ENCODE results near the gene TTC28.
"Not testable (repeated sequence)": the region's sequence is repeated elsewhere in the genome, so short reads cannot be mapped to it uniquely, and the experiment has no call there.

Gene TTC28

GRCh38 chr22:28474330-28474729, 205.3 kb downstream of the TTC28 start:
- no peak for DNase-seq (ENCODE audit: low read depth)
- TF ChIP-seq MYC (IDR thresholded peaks at IDR 0.05; ENCODE audit: low read depth, low read length): no peak
- TF ChIP-seq POLR2A (IDR thresholded peaks at IDR 0.05; ENCODE audit: extremely low read depth, insufficient read length): no peak
- no peak for TF ChIP-seq CTCF (IDR thresholded peaks at IDR 0.05; ENCODE audit: low read depth, low read length)
- TF ChIP-seq MAX (IDR thresholded peaks at IDR 0.05; ENCODE audit: low read depth, low read length): no peak
- H3K4me3 ChIP-seq (ENCODE audit: low read depth, low read length): no peak overlapping the region

GRCh38 chr22:28473258-28473657, 206.4 kb downstream of the TTC28 start:
- TF ChIP-seq POLR2A (IDR thresholded peaks at IDR 0.05; ENCODE audit: extremely low read depth, insufficient read length) (no peak), MYC (IDR thresholded peaks at IDR 0.05; ENCODE audit: low read depth, low read length) (no peak), MAX (IDR thresholded peaks at IDR 0.05; ENCODE audit: low read depth, low read length) (no peak), CTCF (IDR thresholded peaks at IDR 0.05; ENCODE audit: low read depth, low read length) (no peak)
- no peak for DNase-seq (ENCODE audit: low read depth)
- H3K4me3 ChIP-seq (ENCODE audit: low read depth, low read length): no peak overlapping the region

GRCh38 chr22:28467055-28467454, 212.6 kb downstream of the TTC28 start:
- DNase-seq (ENCODE audit: low read depth): not testable (repeated sequence)

GRCh38 chr22:28466399-28466798, 213.2 kb downstream of the TTC28 start:
- no peak for DNase-seq (ENCODE audit: low read depth)
- H3K4me3 ChIP-seq (ENCODE audit: low read depth, low read length): no peak overlapping the region
- TF ChIP-seq MYC (IDR thresholded peaks at IDR 0.05; ENCODE audit: low read depth, low read length): no peak
- no peak for TF ChIP-seq POLR2A (IDR thresholded peaks at IDR 0.05; ENCODE audit: extremely low read depth, insufficient read length)
- no peak for TF ChIP-seq CTCF (IDR thresholded peaks at IDR 0.05; ENCODE audit: low read depth, low read length)
- no peak for TF ChIP-seq MAX (IDR thresholded peaks at IDR 0.05; ENCODE audit: low read depth, low read length)

More at GRCh38 chr22:28467055-28467454, 212.6 kb downstream of the TTC28 start:
- not testable (repeated sequence) for H3K4me3 ChIP-seq (ENCODE audit: low read depth, low read length)

- no peak overlapping the region for H3K4me3 ChIP-seq (ENCODE audit: low read depth, low read length)
- TF ChIP-seq MAX (IDR thresholded peaks at IDR 0.05; ENCODE audit: low read depth, low read length) (no peak), POLR2A (IDR thresholded peaks at IDR 0.05; ENCODE audit: extremely low read depth, insufficient read length) (no peak)
These were observed 213.8 kb downstream of the TTC28 start for GRCh38 chr22:28465841-28466240.

GRCh38 chr22:28464127-28464526, 215.5 kb downstream of the TTC28 start:
- H3K4me3 ChIP-seq (ENCODE audit: low read depth, low read length): no peak overlapping the region
- no peak for DNase-seq (ENCODE audit: low read depth)
- TF ChIP-seq MYC (IDR thresholded peaks at IDR 0.05; ENCODE audit: low read depth, low read length): no peak
- no peak for TF ChIP-seq POLR2A (IDR thresholded peaks at IDR 0.05; ENCODE audit: extremely low read depth, insufficient read length)
- no peak for TF ChIP-seq CTCF (IDR thresholded peaks at IDR 0.05; ENCODE audit: low read depth, low read length)
- no peak for TF ChIP-seq MAX (IDR thresholded peaks at IDR 0.05; ENCODE audit: low read depth, low read length)

More at GRCh38 chr22:28465841-28466240, 213.8 kb downstream of the TTC28 start:
- no peak for DNase-seq (ENCODE audit: low read depth)

GRCh38 chr22:28463408-28463807, 216.2 kb downstream of the TTC28 start:
- H3K4me3 ChIP-seq (ENCODE audit: low read depth, low read length): not testable (repeated sequence)

More at GRCh38 chr22:28463408-28463807, 216.2 kb downstream of the TTC28 start:
- DNase-seq (ENCODE audit: low read depth): not testable (repeated sequence)

Data from NB4 (cell line).